Transverse colon (tissue), 4 donors: ENCODE measurements around the gene MROH7. TPM values are rescaled to one million over a fixed set of nuclear protein-coding genes. Genes with fewer than 3 reads are reported as not detected.

ENCODE experiments used
- DNase-seq: peaks from one replicate; pipeline ENCODE4 v3.0.0-alpha.2; 2019
- H3K27ac ChIP-seq, 4 donors: fragments of 200-600 bp; sonication (generic); 2 replicates each; pipeline ENCODE4 v1.5.1; 2016 to 2018; ENCODE audit warnings: inconsistent platforms in 4 of 4
- H3K27me3 ChIP-seq: fragments of 200-600 bp; sonication (generic); 2 replicates; pipeline ENCODE4 v1.5.1; 2017; ENCODE audit warnings: inconsistent platforms
- H3K36me3 ChIP-seq, 4 donors: fragments of 200-600 bp; sonication (generic); 2 replicates each; pipeline ENCODE4 v1.5.1; 2017 to 2019; ENCODE audit warnings: inconsistent platforms in 4 of 4
- H3K4me1 ChIP-seq, 4 donors: fragments of 200-600 bp; sonication (generic); 2 replicates each; pipeline ENCODE4 v1.5.1; 2017 to 2020; ENCODE audit warnings: inconsistent platforms in 4 of 4
- H3K4me3 ChIP-seq, 4 donors: fragments of 200-600 bp; sonication (generic); 1 replicate in 1 of 4; 2 replicates in 3 of 4; pipeline versions ENCODE4 v1.5.1 to v1.6.1; 2017 to 2019; ENCODE audit warnings: inconsistent platforms in 4 of 4
- H3K9me3 ChIP-seq, 2 donors: fragments of 200-600 bp; sonication (generic); 2 replicates each; pipeline ENCODE4 v1.5.1; 2017 to 2019; ENCODE audit warnings: inconsistent platforms in 2 of 2
- CTCF ChIP-seq, 5 experiments: fragments of 200-600 bp in 3 of 5; fragments of 450-650 bp in 2 of 5; sonication (generic) in 3 of 5; IDR thresholded peaks; 1 replicate in 2 of 5; 2 replicates in 3 of 5; pipeline ENCODE4 v1.5.1; 2016 to 2017; ENCODE audit warnings: antibody characterized with exemption in 5 of 5, inconsistent platforms in 3 of 5, mild to moderate bottlenecking in 2 of 5, moderate library complexity in 1 of 5
- EP300 ChIP-seq: sonication (generic); formaldehyde crosslinking; IDR thresholded peaks from one replicate; pipeline ENCODE4 v1.6.1; 2017; ENCODE audit warnings: antibody characterized with exemption, low read depth
- POLR2A ChIP-seq: fragments of 450-650 bp; IDR thresholded peaks from one replicate; pipeline ENCODE4 v1.6.1; 2016; ENCODE audit warnings: antibody characterized with exemption, mild to moderate bottlenecking, moderate library complexity
- POLR2AphosphoS5 ChIP-seq, 3 donors: sonication (generic); formaldehyde crosslinking; IDR thresholded peaks; one replicate each; pipeline ENCODE4 v1.6.1; 2016; ENCODE audit warnings: antibody characterized with exemption in 3 of 3
- WGBS, 2 donors: methylation state at CpG; one replicate each; pipeline ENCODE4 v1.1.5; 2018; ENCODE audit warnings: low coverage in 1 of 2; 5-methylcytosine and 5-hydroxymethylcytosine counted together
- in situ Hi-C, 4 donors: fragments of 200-750 bp; cut with MboI; loops; one replicate each; pipeline versions ENCODE4 v1.15.0 to v1.15.1; 2017; ENCODE audit warnings: low sequenced_read_pairs in 3 of 4, low pct_ligation_motif_present in 1 of 4, low pct_unique_long_range_greater_than_20kb in 1 of 4
- intact Hi-C: fragments of 100-400 bp; cut with DNase I; formaldehyde crosslinking; loops from one replicate; pipeline ENCODE4 v1.15.1; 2023; ENCODE audit warnings: low total_unique reads
- total RNA-seq, 4 donors: library from RNA; depleted of rRNA; stranded (reverse); fragments of >200 nt; gene quantifications; one replicate each; pipeline ENCODE4 v1.1.0, GENCODE V29; 2016

The MROH7 gene
- total RNA-seq, 4 donors from 2014 or later = 16.1 to 69.9 (median 30.5) TPM

DNA sequence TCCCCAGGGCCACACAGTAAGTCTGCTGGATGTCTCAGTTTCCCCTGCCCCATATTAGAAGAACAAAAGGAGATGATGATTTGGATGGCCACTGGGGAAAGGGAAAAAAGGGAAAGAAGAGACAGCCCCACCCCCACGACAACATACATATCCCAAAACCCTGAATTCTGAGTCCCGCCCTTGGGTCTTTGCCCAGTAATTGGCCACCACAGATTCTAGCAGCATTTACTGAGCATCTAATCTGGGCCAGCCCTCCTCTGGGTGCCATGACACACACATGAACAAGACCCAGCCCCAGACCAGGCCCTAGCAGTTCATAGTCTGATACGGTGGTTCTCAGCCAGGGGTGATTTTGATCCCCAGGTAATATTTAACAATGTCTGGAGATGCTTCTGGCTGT is 68.8 kb downstream of the MROH7 start:
- in situ Hi-C loops (no loop called here), intact Hi-C loops (no loop called here)
- no peaks in the 10 kb centered on the region for H3K36me3 ChIP-seq
- WGBS, 2 donors = 88% methylated on average over 3 of the region's 3 CpGs; no CpG with 5 or more reads in 1 of the 2 donors
- peaks cover 0 to 7% (median 2%) of the 10 kb centered on the region in 4 donors for H3K4me1 ChIP-seq
- H3K27ac ChIP-seq = no peak overlapping the region
- no peak for TF ChIP-seq CTCF (IDR thresholded peaks at IDR 0.05)
- TF ChIP-seq POLR2AphosphoS5 (IDR thresholded peaks at IDR 0.05) = no peak
- TF ChIP-seq POLR2A = no peak
- TF ChIP-seq EP300 = no peak
- no peak for DNase-seq
- no peaks in the 10 kb centered on the region for H3K27me3 ChIP-seq
- no peaks in the 10 kb centered on the region for H3K9me3 ChIP-seq
- no peak overlapping the region for H3K4me3 ChIP-seq

DNA sequence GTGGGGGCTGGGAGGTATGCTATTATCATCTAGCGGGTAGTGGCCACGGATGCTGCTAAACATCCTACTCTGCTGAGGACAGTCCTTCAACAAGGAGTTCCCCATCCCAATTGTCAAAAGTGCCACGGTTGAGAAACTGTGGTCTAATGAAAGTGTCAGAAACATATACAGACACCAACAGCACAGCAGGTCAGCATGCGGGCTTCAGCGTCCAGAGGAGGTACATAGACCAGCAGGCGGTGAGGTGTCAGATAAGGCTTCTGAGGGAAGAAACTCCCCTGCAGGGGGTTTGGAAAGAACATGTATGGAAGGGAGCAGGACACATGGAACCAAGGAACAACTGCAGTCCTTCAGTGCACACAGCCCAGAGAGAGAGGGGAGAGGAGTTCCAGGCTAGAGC is 69.3 kb downstream of the MROH7 start:
- no peak for DNase-seq
- intact Hi-C loops = no loop called here
- no peaks in the 10 kb centered on the region for H3K9me3 ChIP-seq
- no peaks in the 10 kb centered on the region for H3K27me3 ChIP-seq
- no peak overlapping the region for H3K27ac ChIP-seq
- TF ChIP-seq EP300 (no peak), POLR2A (no peak), POLR2AphosphoS5 (IDR thresholded peaks at IDR 0.05) (no peak), CTCF (IDR thresholded peaks at IDR 0.05) (no peak)
- WGBS, 2 donors = 81 to 83% methylated on average over 4 to 6 of the region's 6 CpGs
- no peak overlapping the region for H3K4me3 ChIP-seq
- in situ Hi-C loops = no loop called here
- H3K36me3 ChIP-seq = no peaks in the 10 kb centered on the region
- peaks cover 0 to 7% (median 3%) of the 10 kb centered on the region in 4 donors for H3K4me1 ChIP-seq

GRCh38 chr1:54711536-54711935 is 70.0 kb downstream of the MROH7 start:
- intact Hi-C loops = no loop called here

GRCh38 chr1:54714881-54715492 is 73.4 kb downstream of the MROH7 start:
- in situ Hi-C loops = no loop called here
- H3K36me3 ChIP-seq = peaks cover 0 to 16% (median 7%) of the 10 kb centered on the region in 4 donors
- H3K4me1 ChIP-seq = peaks cover 7 to 21% (median 11%) of the 10 kb centered on the region in 4 donors
- TF ChIP-seq POLR2A (no peak), POLR2AphosphoS5 (IDR thresholded peaks at IDR 0.05) (no peak), EP300 (no peak), CTCF (IDR thresholded peaks at IDR 0.05) (no peak)
- H3K9me3 ChIP-seq = no peaks in the 10 kb centered on the region
- WGBS, 2 donors = 95 to 100% methylated on average over 4 to 7 of the region's 7 CpGs
- H3K27ac ChIP-seq = peak overlapping the region; percentile 78 to 89 (median 85)
- H3K4me3 ChIP-seq = peak overlapping the region in 3 of 4 donors; percentile 70 to 95 (median 82)
- no peaks in the 10 kb centered on the region for H3K27me3 ChIP-seq
- DNase-seq = no peak
- intact Hi-C loops = loop anchor here (5.0 kb wide), 1 partner anchor 1217 kb away; no protein-coding TSS in a partner anchor

More at GRCh38 chr1:54711536-54711935, 70.0 kb downstream of the MROH7 start:
- Histone ChIP-seq H3K4me3 (no peak overlapping the region), H3K4me1 (peaks cover 3 to 12% (median 7%) of the 10 kb centered on the region in 4 donors), H3K27ac (no peak overlapping the region), H3K27me3 (no peaks in the 10 kb centered on the region), H3K9me3 (no peaks in the 10 kb centered on the region), H3K36me3 (no peaks in the 10 kb centered on the region)
- WGBS, 2 donors = 85 to 98% methylated on average over 2 to 10 of the region's 10 CpGs
- TF ChIP-seq POLR2AphosphoS5 (IDR thresholded peaks at IDR 0.05) (no peak), POLR2A (no peak), EP300 (no peak), CTCF (IDR thresholded peaks at IDR 0.05) (no peak)
- in situ Hi-C loops = no loop called here
- DNase-seq = no peak
